ENCODE results near the gene TCF12.

TCF12 gene

DNA sequence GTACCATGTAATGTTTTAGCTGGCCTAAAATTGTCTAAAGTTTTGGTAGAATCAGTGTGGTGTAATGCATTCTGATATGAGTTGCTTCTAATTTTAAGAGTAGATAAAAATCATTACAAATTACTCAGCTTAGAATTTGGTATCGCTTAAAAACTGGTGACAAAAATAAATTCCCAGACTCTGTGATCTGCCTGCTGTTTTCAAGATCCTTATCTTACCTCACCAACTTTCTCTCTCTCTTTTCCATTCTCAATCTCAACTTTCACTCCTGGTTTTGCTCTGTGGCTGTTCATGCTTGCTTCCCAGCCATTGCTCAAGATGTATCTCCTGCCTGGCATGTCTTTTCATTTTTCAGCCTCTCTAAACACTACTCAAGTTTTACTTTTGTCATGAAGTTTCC is 45.7 kb downstream of the TCF12 start:
- no peak for TF ChIP-seq TCF12 (IDR thresholded peaks at IDR 0.05; ENCODE audit: low read depth)
- no peak for TF ChIP-seq ZBTB7A (IDR thresholded peaks at IDR 0.05; ENCODE audit: low read depth)
- TF ChIP-seq NFIC (IDR thresholded peaks at IDR 0.05): no peak
- TF ChIP-seq, protein P1, sequence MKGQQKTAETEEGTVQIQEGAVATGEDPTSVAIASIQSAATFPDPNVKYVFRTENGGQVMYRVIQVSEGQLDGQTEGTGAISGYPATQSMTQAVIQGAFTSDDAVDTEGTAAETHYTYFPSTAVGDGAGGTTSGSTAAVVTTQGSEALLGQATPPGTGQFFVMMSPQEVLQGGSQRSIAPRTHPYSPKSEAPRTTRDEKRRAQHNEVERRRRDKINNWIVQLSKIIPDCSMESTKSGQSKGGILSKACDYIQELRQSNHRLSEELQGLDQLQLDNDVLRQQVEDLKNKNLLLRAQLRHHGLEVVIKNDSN (IDR thresholded peaks at IDR 0.05): no peak
- TF ChIP-seq, protein P2, sequence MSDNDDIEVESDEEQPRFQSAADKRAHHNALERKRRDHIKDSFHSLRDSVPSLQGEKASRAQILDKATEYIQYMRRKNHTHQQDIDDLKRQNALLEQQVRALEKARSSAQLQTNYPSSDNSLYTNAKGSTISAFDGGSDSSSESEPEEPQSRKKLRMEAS (IDR thresholded peaks at IDR 0.05): no peak
- no peak for TF ChIP-seq CREB1 (IDR thresholded peaks at IDR 0.05; ENCODE audit: low read depth)
- no peak for TF ChIP-seq FOXM1 (IDR thresholded peaks at IDR 0.05; ENCODE audit: borderline replicate concordance, low read depth)
- no peak for TF ChIP-seq EP300 (IDR thresholded peaks at IDR 0.05; ENCODE audit: borderline replicate concordance)
- TF ChIP-seq CEBPB (IDR thresholded peaks at IDR 0.05): no peak
- TF ChIP-seq RAD21 (IDR thresholded peaks at IDR 0.05; ENCODE audit: low read depth): no peak
- no peak for TF ChIP-seq EGR1 (IDR thresholded peaks at IDR 0.05)
- no peak for TF ChIP-seq TAF1 (IDR thresholded peaks at IDR 0.05; ENCODE audit: low read depth)
- TF ChIP-seq TEAD4 (IDR thresholded peaks at IDR 0.05): no peak
- no peak for TF ChIP-seq YY1 (IDR thresholded peaks at IDR 0.05; ENCODE audit: low read depth)
- TF ChIP-seq, protein P3, sequence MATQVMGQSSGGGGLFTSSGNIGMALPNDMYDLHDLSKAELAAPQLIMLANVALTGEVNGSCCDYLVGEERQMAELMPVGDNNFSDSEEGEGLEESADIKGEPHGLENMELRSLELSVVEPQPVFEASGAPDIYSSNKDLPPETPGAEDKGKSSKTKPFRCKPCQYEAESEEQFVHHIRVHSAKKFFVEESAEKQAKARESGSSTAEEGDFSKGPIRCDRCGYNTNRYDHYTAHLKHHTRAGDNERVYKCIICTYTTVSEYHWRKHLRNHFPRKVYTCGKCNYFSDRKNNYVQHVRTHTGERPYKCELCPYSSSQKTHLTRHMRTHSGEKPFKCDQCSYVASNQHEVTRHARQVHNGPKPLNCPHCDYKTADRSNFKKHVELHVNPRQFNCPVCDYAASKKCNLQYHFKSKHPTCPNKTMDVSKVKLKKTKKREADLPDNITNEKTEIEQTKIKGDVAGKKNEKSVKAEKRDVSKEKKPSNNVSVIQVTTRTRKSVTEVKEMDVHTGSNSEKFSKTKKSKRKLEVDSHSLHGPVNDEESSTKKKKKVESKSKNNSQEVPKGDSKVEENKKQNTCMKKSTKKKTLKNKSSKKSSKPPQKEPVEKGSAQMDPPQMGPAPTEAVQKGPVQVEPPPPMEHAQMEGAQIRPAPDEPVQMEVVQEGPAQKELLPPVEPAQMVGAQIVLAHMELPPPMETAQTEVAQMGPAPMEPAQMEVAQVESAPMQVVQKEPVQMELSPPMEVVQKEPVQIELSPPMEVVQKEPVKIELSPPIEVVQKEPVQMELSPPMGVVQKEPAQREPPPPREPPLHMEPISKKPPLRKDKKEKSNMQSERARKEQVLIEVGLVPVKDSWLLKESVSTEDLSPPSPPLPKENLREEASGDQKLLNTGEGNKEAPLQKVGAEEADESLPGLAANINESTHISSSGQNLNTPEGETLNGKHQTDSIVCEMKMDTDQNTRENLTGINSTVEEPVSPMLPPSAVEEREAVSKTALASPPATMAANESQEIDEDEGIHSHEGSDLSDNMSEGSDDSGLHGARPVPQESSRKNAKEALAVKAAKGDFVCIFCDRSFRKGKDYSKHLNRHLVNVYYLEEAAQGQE (IDR thresholded peaks at IDR 0.05; ENCODE audit: low read depth): no peak

DNA sequence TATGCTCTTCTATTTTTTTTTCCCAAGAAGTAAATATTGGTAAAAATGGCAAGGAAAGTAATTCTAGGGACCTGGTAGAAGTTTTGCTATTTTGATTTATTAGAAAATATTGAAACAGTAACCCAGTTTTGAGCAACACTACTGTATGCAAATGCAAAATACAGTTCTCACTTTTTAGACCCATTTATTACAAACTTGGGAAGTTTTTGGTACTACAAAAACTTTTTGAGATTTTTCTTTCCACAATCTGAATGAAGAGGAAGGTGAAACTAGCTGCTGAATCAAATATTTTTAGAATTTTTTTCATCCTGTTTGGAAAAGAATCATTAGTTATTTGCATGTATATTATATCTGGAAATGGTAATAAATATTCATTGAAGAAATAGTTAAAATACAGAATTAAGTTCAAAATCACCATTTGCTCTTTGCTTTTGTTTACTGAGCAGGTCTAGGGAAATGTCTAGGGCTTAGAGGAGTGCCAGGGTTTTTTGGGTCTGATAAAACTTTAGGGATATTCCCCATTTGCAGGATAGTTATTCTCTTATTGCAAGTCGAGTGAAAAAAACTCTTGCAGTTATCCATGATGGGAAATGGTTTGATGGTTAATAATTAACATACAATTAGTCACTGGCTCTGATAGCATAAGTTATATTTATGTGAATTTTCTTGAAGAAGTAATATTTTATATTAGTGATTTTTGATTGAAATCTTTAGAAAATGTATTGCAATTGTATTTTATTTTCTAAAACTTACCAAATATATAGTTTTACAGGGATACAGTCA is 47.0 kb downstream of the TCF12 start:
- TF ChIP-seq EGR1 (IDR thresholded peaks at IDR 0.05) (no peak), CREB1 (IDR thresholded peaks at IDR 0.05; ENCODE audit: low read depth) (no peak), EP300 (IDR thresholded peaks at IDR 0.05; ENCODE audit: borderline replicate concordance) (no peak), TCF12 (IDR thresholded peaks at IDR 0.05; ENCODE audit: low read depth) (no peak), YY1 (IDR thresholded peaks at IDR 0.05; ENCODE audit: low read depth) (no peak), FOXM1 (IDR thresholded peaks at IDR 0.05; ENCODE audit: borderline replicate concordance, low read depth) (no peak), TEAD4 (IDR thresholded peaks at IDR 0.05) (no peak), RAD21 (IDR thresholded peaks at IDR 0.05; ENCODE audit: low read depth) (no peak), CEBPB (IDR thresholded peaks at IDR 0.05) (no peak)
- TF ChIP-seq, protein P2 (IDR thresholded peaks at IDR 0.05): no peak
- TF ChIP-seq, protein P3 (IDR thresholded peaks at IDR 0.05; ENCODE audit: low read depth): no peak
- TF ChIP-seq, protein P1 (IDR thresholded peaks at IDR 0.05): no peak

DNA sequence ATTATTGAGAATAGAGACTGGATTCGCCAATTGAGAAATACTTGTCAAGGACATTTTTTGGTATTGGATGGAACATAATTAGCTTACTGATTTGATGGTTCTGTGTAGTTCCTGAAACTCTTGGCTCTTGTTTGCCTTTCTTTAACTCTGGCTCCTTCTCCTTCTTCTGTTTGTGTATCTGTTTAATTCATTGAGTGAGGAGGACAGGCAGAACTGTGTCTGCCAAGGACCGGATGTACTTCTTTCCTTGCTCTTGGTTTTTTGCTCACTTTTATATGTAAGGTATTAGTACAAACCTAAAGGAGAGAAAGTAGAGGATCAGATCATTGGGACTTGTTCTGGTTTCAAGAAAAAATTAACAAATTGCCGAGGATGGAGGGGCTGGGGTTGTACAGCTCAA is 48.9 kb downstream of the TCF12 start:
- TF ChIP-seq EGR1 (IDR thresholded peaks at IDR 0.05): no peak
- TF ChIP-seq, protein P3 (IDR thresholded peaks at IDR 0.05; ENCODE audit: low read depth): no peak
- TF ChIP-seq ZBTB7A (IDR thresholded peaks at IDR 0.05; ENCODE audit: low read depth): no peak
- no peak for TF ChIP-seq TAF1 (IDR thresholded peaks at IDR 0.05; ENCODE audit: low read depth)
- TF ChIP-seq RAD21 (IDR thresholded peaks at IDR 0.05; ENCODE audit: low read depth): no peak
- TF ChIP-seq FOXM1 (IDR thresholded peaks at IDR 0.05; ENCODE audit: borderline replicate concordance, low read depth): no peak
- no peak for TF ChIP-seq TCF12 (IDR thresholded peaks at IDR 0.05; ENCODE audit: low read depth)
- TF ChIP-seq NFIC (IDR thresholded peaks at IDR 0.05): no peak
- no peak for TF ChIP-seq CREB1 (IDR thresholded peaks at IDR 0.05; ENCODE audit: low read depth)
- TF ChIP-seq EP300 (IDR thresholded peaks at IDR 0.05; ENCODE audit: borderline replicate concordance): no peak
- TF ChIP-seq, protein P2 (IDR thresholded peaks at IDR 0.05): no peak
- TF ChIP-seq, protein P1 (IDR thresholded peaks at IDR 0.05): no peak
- no peak for TF ChIP-seq CEBPB (IDR thresholded peaks at IDR 0.05)
- TF ChIP-seq TEAD4 (IDR thresholded peaks at IDR 0.05): no peak
- TF ChIP-seq YY1 (IDR thresholded peaks at IDR 0.05; ENCODE audit: low read depth): no peak
